HG03139 (cell line): ENCODE measurements around the gene FAP.
A peak's percentile ranks its signal among the peaks of the same experiment; 100 is the strongest.

Experiments used
- ATAC-seq: cut with Tn5 transposase; IDR thresholded peaks from one replicate; pipeline ENCODE4 v1.9.1; 2021; ENCODE audit not compliant: unreplicated experiment

FAP gene

GRCh38 chr2:162188451-162188850 is 54.8 kb downstream of the FAP start:
- ATAC-seq: no peak

- ATAC-seq: no peak
These were observed 57.6 kb downstream of the FAP start for GRCh38 chr2:162185541-162186232.

- ATAC-seq: no peak
These were observed 58.3 kb downstream of the FAP start for GRCh38 chr2:162184821-162185450.

GRCh38 chr2:162184359-162184758 is 58.9 kb downstream of the FAP start:
- ATAC-seq: no peak

- ATAC-seq: no peak
These were observed 60.9 kb downstream of the FAP start for GRCh38 chr2:162182395-162182794.

- ATAC-seq: no peak
These were observed 65.9 kb downstream of the FAP start for GRCh38 chr2:162177301-162177700.

- no peak for ATAC-seq
These were observed 67.5 kb downstream of the FAP start for GRCh38 chr2:162175714-162176113.

GRCh38 chr2:162174746-162175145 is 68.5 kb downstream of the FAP start:
- no peak for ATAC-seq

- no peak for ATAC-seq
These were observed 70.4 kb downstream of the FAP start for GRCh38 chr2:162172802-162173370.

- ATAC-seq: no peak
These were observed 76.5 kb downstream of the FAP start for GRCh38 chr2:162166745-162167144.

- no peak for ATAC-seq
These were observed 77.1 kb downstream of the FAP start for GRCh38 chr2:162166174-162166573.

- ATAC-seq: no peak
These were observed 78.4 kb downstream of the FAP start for GRCh38 chr2:162164802-162165201.

- no peak for ATAC-seq
These were observed 83.8 kb downstream of the FAP start for GRCh38 chr2:162159446-162159845.

- no peak for ATAC-seq
These were observed 87.1 kb downstream of the FAP start for GRCh38 chr2:162156149-162156548.

GRCh38 chr2:162155093-162155492 is 88.2 kb downstream of the FAP start:
- ATAC-seq: no peak

- peak; percentile 99 for ATAC-seq
These were observed 89.5 kb downstream of the FAP start for GRCh38 chr2:162153608-162154224.

GRCh38 chr2:162152147-162152546 is 91.1 kb downstream of the FAP start, which contains the start of gene GCG:
TSS of gene GCG (minus strand) at chr2:162152247. CDS start at chr2:162149178, 3,069 bp downstream.
- ATAC-seq: no peak

- no peak for ATAC-seq
These were observed 93.3 kb downstream of the FAP start for GRCh38 chr2:162149940-162150339.

GRCh38 chr2:162149466-162149865 is 93.8 kb downstream of the FAP start:
- no peak for ATAC-seq

- no peak for ATAC-seq
These were observed 94.3 kb downstream of the FAP start for GRCh38 chr2:162148956-162149355.

GRCh38 chr2:162143969-162144368 is 99.3 kb downstream of the FAP start:
- no peak for ATAC-seq

GRCh38 chr2:162138310-162138709 is 104.9 kb downstream of the FAP start:
- no peak for ATAC-seq
